ENCODE data around the gene SH3BP1.
A peak's percentile ranks its signal among the peaks of the same experiment; 100 is the strongest.

Gene SH3BP1

GRCh38 chr22:37631448-37632173 is 7.9 kb upstream of the SH3BP1 start:
- CTCF ChIA-PET = interaction anchor here (0.6 to 4.8 kb wide), 6 partner anchors 11 to 232 kb away, joined by 3 to 41 read pairs (median 3); partner anchors contain the start of gene GGA1
- POLR2A ChIA-PET = interaction anchor here (1.6 to 7.9 kb wide), 4 partner anchors 11 to 27 kb away, joined by 11 to 58 read pairs (median 18); partner anchors contain the start of genes GGA1 and PDXP
- TF ChIP-seq FOXA1 (IDR thresholded peaks at IDR 0.05) (no peak), ZNF384 (IDR thresholded peaks at IDR 0.05) (no peak), FOXK2 (IDR thresholded peaks at IDR 0.05) (no peak), SUZ12 (IDR thresholded peaks at IDR 0.05) (no peak), ARNT (IDR thresholded peaks at IDR 0.05) (no peak), LEF1 (IDR thresholded peaks at IDR 0.05; ENCODE audit: borderline replicate concordance) (no peak), NFRKB (IDR thresholded peaks at IDR 0.05) (no peak), FOXM1 (IDR thresholded peaks at IDR 0.05; ENCODE audit: borderline replicate concordance) (no peak), BHLHE40 (IDR thresholded peaks at IDR 0.05; ENCODE audit: borderline replicate concordance) (no peak), ELF4 (IDR thresholded peaks at IDR 0.05) (no peak), HDGF (IDR thresholded peaks at IDR 0.05; ENCODE audit: borderline replicate concordance) (no peak), CTBP1 (IDR thresholded peaks at IDR 0.05; ENCODE audit: borderline replicate concordance) (no peak), TARDBP (IDR thresholded peaks at IDR 0.05) (no peak), SP1 (IDR thresholded peaks at IDR 0.05) (no peak), L3MBTL2 (conservative IDR thresholded peaks at IDR 0.05) (no peak)
- DNase-seq (ENCODE audit: extremely low spot score) = no peak

GRCh38 chr22:37632174-37633088 is 7.0 kb upstream of the SH3BP1 start:
- CTCF ChIA-PET = interaction anchor here (1.3 to 4.8 kb wide), 4 partner anchors 10 to 29 kb away, joined by 3 to 41 read pairs (median 4); no protein-coding TSS in a partner anchor
- no peak for TF ChIP-seq SP1 (IDR thresholded peaks at IDR 0.05)
- TF ChIP-seq SUZ12 (IDR thresholded peaks at IDR 0.05) = no peak
- no peak for TF ChIP-seq HDGF (IDR thresholded peaks at IDR 0.05; ENCODE audit: borderline replicate concordance)
- no peak for TF ChIP-seq FOXA1 (IDR thresholded peaks at IDR 0.05)
- TF ChIP-seq TARDBP (IDR thresholded peaks at IDR 0.05) = no peak
- TF ChIP-seq NFRKB (IDR thresholded peaks at IDR 0.05) = no peak
- TF ChIP-seq PKNOX1 (IDR thresholded peaks at IDR 0.05) = no peak
- TF ChIP-seq LEF1 (IDR thresholded peaks at IDR 0.05; ENCODE audit: borderline replicate concordance) = no peak
- TF ChIP-seq FOXM1 (IDR thresholded peaks at IDR 0.05; ENCODE audit: borderline replicate concordance) = no peak
- no peak for TF ChIP-seq ELF4 (IDR thresholded peaks at IDR 0.05)
- POLR2A ChIA-PET = interaction anchor here (1.3 to 7.9 kb wide), 4 partner anchors 10 to 54 kb away, joined by 3 to 58 read pairs (median 18); partner anchors contain the start of genes GGA1, NOL12 and PDXP
- no peak for DNase-seq (ENCODE audit: extremely low spot score)

GRCh38 chr22:37633089-37633624 is 6.3 kb upstream of the SH3BP1 start:
- POLR2A ChIA-PET = interaction anchor here (1.3 to 7.9 kb wide), 5 partner anchors 10 to 53 kb away, joined by 3 to 58 read pairs (median 16); partner anchors contain the start of genes GGA1, NOL12 and PDXP

GRCh38 chr22:37633625-37634416 is 5.6 kb upstream of the SH3BP1 start:
- POLR2A ChIA-PET = interaction anchor here (1.3 to 7.9 kb wide), 6 partner anchors 9 to 171 kb away, joined by 3 to 58 read pairs (median 10); partner anchors contain the start of genes GGA1, NOL12 and PDXP
- no peak for DNase-seq (ENCODE audit: extremely low spot score)
- TF ChIP-seq HDGF (IDR thresholded peaks at IDR 0.05; ENCODE audit: borderline replicate concordance) (peak; percentile 87), SUZ12 (IDR thresholded peaks at IDR 0.05) (no peak)
- CTCF ChIA-PET = interaction anchor here (0.6 to 4.8 kb wide), 6 partner anchors 9 to 228 kb away, joined by 4 to 41 read pairs (median 4); no protein-coding TSS in a partner anchor

More at GRCh38 chr22:37633089-37633624, 6.3 kb upstream of the SH3BP1 start:
- no peak for DNase-seq (ENCODE audit: extremely low spot score)
- CTCF ChIA-PET = interaction anchor here (1.3 to 4.8 kb wide), 4 partner anchors 9 to 28 kb away, joined by 3 to 41 read pairs (median 4); no protein-coding TSS in a partner anchor
- TF ChIP-seq NFRKB (IDR thresholded peaks at IDR 0.05) = no peak
- no peak for TF ChIP-seq CTBP1 (IDR thresholded peaks at IDR 0.05; ENCODE audit: borderline replicate concordance)
- no peak for TF ChIP-seq L3MBTL2 (conservative IDR thresholded peaks at IDR 0.05)
- no peak for TF ChIP-seq ELF4 (IDR thresholded peaks at IDR 0.05)
- TF ChIP-seq SP1 (IDR thresholded peaks at IDR 0.05) = no peak
- no peak for TF ChIP-seq SUZ12 (IDR thresholded peaks at IDR 0.05)
- TF ChIP-seq FOXA1 (IDR thresholded peaks at IDR 0.05) = no peak
- TF ChIP-seq PKNOX1 (IDR thresholded peaks at IDR 0.05) = no peak
- no peak for TF ChIP-seq TARDBP (IDR thresholded peaks at IDR 0.05)
- no peak for TF ChIP-seq ZNF384 (IDR thresholded peaks at IDR 0.05)
- TF ChIP-seq BHLHE40 (IDR thresholded peaks at IDR 0.05; ENCODE audit: borderline replicate concordance) = no peak
- no peak for TF ChIP-seq LEF1 (IDR thresholded peaks at IDR 0.05; ENCODE audit: borderline replicate concordance)
- TF ChIP-seq ARNT (IDR thresholded peaks at IDR 0.05) = no peak
- no peak for TF ChIP-seq FOXM1 (IDR thresholded peaks at IDR 0.05; ENCODE audit: borderline replicate concordance)
- no peak for TF ChIP-seq FOXK2 (IDR thresholded peaks at IDR 0.05)
- no peak for TF ChIP-seq HDGF (IDR thresholded peaks at IDR 0.05; ENCODE audit: borderline replicate concordance)

Data from HEK293T (cell line).